ENCODE results near the gene RELN.

Gene RELN

DNA sequence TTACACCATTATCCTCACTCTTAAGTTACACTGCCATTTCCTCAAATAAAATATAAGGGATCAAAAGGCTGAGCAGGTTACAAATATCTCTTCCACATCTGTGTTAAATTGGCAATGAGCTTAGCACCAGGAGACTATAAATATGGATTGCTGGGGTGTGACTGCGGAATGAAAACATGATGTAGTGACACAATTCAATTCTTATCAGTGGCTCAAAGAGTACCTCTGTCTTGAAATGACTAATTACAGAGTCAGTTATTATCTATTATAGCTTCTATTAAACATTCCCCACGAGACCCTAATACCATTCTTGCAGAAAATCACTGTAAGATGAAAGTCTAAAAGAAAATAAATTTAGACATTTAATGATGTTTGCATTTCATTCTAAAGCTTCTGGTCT, 67.1 kb downstream of the RELN start:
- Histone ChIP-seq H4K12ac (ENCODE audit: low read depth, low read length) (no peak overlapping the region), H3K14ac (ENCODE audit: low read length) (no peak overlapping the region), H3K27me3 (ENCODE audit: insufficient read depth, low read length) (no peaks in the 10 kb centered on the region), H3K4me1 (ENCODE audit: control insufficient read depth in 1 of 2, insufficient read depth in 2 of 2, low read length in 2 of 2) (no peaks in the 10 kb centered on the region), H4K91ac (ENCODE audit: low read depth, low read length) (no peak overlapping the region), H4K8ac (ENCODE audit: low read depth, low read length) (no peak overlapping the region), H3K27ac (ENCODE audit: low read depth, low read length) (no peak overlapping the region), H3K79me2 (ENCODE audit: control insufficient read depth, insufficient read depth, low read length, poor library complexity) (no peaks in the 10 kb centered on the region), H3K4me3 (ENCODE audit: low read depth, low read length) (no peak overlapping the region), H2AFZ (ENCODE audit: insufficient read depth, low read length, poor library complexity) (no peak overlapping the region), H3K4ac (ENCODE audit: low read depth, low read length) (no peak overlapping the region), H2BK120ac (ENCODE audit: insufficient read depth, low read length, poor library complexity) (no peak overlapping the region), H3K9me3 (ENCODE audit: insufficient read depth, low read depth, low read length) (no peaks in the 10 kb centered on the region), H3K23ac (ENCODE audit: low read length) (no peak overlapping the region), H2BK12ac (ENCODE audit: low read length) (no peak overlapping the region), H3K18ac (ENCODE audit: low read length) (no peak overlapping the region), H2BK5ac (ENCODE audit: low read depth, low read length, poor library complexity) (no peak overlapping the region), H3K9ac (ENCODE audit: low read length) (no peak overlapping the region), H2AK5ac (ENCODE audit: low read length) (no peak overlapping the region), H3K4me2 (ENCODE audit: low read length) (no peak overlapping the region), H3K79me1 (ENCODE audit: low read length) (no peaks in the 10 kb centered on the region), H3K36me3 (ENCODE audit: control insufficient read depth in 1 of 2, insufficient read depth in 2 of 2, low read length in 2 of 2) (no peaks in the 10 kb centered on the region)
- no peak for DNase-seq
- no CpG with 5 or more reads among the region's 2 CpGs for WGBS (ENCODE audit: extremely low coverage, insufficient coverage, insufficient read length)

DNA sequence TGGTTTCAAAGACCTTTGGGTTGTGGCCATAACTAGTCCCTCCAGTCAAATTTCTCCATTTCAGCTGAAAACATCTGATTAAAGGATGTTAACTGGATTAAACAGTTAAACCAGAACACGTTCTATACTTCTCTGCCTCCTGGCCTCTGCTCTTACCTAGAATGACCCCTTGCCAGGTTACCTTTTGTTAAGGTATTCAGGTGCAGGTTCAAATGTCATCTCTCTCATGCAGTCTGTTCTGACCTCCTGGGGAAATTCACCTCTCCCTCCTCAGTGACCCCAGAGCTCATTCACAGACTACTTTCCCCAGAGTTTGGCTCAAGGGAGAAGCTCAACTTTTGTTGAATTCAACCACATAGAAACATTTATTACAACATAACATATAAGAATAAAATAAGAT, 67.8 kb downstream of the RELN start:
- no peak for DNase-seq
- Histone ChIP-seq H3K9me3 (ENCODE audit: insufficient read depth, low read depth, low read length) (no peaks in the 10 kb centered on the region), H3K4ac (ENCODE audit: low read depth, low read length) (no peak overlapping the region), H2BK120ac (ENCODE audit: insufficient read depth, low read length, poor library complexity) (no peak overlapping the region), H4K8ac (ENCODE audit: low read depth, low read length) (no peak overlapping the region), H3K36me3 (ENCODE audit: control insufficient read depth in 1 of 2, insufficient read depth in 2 of 2, low read length in 2 of 2) (no peaks in the 10 kb centered on the region), H3K79me2 (ENCODE audit: control insufficient read depth, insufficient read depth, low read length, poor library complexity) (no peaks in the 10 kb centered on the region), H3K4me1 (ENCODE audit: control insufficient read depth in 1 of 2, insufficient read depth in 2 of 2, low read length in 2 of 2) (no peaks in the 10 kb centered on the region), H3K23ac (ENCODE audit: low read length) (no peak overlapping the region), H2AK5ac (ENCODE audit: low read length) (no peak overlapping the region), H3K79me1 (ENCODE audit: low read length) (no peaks in the 10 kb centered on the region), H4K91ac (ENCODE audit: low read depth, low read length) (no peak overlapping the region), H3K18ac (ENCODE audit: low read length) (no peak overlapping the region), H3K14ac (ENCODE audit: low read length) (no peak overlapping the region), H3K4me3 (ENCODE audit: low read depth, low read length) (no peak overlapping the region), H3K27ac (ENCODE audit: low read depth, low read length) (no peak overlapping the region), H2BK5ac (ENCODE audit: low read depth, low read length, poor library complexity) (no peak overlapping the region), H3K9ac (ENCODE audit: low read length) (no peak overlapping the region), H2AFZ (ENCODE audit: insufficient read depth, low read length, poor library complexity) (no peak overlapping the region), H3K27me3 (ENCODE audit: insufficient read depth, low read length) (no peaks in the 10 kb centered on the region), H3K4me2 (ENCODE audit: low read length) (no peak overlapping the region), H4K12ac (ENCODE audit: low read depth, low read length) (no peak overlapping the region), H2BK12ac (ENCODE audit: low read length) (no peak overlapping the region)
- no CpG with 5 or more reads among the region's 1 CpG for WGBS (ENCODE audit: extremely low coverage, insufficient coverage, insufficient read length)

DNA sequence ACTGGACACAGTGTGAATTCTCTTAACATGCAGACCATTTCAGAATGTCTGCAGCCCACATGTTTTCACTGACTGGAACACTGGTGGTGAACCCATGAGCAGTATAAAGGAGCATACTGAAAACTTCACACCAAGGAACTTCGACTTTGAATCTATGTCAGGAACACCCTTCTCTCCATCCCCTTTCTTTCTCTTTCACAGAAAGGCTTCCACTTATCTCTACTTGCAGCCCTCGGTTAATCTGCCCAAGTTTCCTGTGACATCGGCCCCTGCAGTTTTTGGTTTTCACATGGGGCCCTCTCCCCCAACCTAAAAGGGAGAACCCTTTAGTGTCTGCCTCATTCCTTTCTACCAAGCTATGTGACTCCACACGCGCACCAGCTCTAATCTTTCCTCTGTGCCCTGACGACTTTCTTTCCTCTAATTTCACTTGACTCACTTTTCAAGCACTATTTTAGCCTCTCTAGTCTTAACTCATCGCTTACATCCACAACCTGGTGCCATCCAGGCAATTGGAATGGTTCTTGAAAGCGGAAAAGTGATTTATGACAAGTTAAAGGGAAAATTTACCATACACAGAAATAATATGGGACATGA, 70.1 kb downstream of the RELN start:
- H3K36me3 ChIP-seq (ENCODE audit: control insufficient read depth in 1 of 2, insufficient read depth in 2 of 2, low read length in 2 of 2) = no peaks in the 10 kb centered on the region
- no peak overlapping the region for H2BK120ac ChIP-seq (ENCODE audit: insufficient read depth, low read length, poor library complexity)
- no peaks in the 10 kb centered on the region for H3K79me1 ChIP-seq (ENCODE audit: low read length)
- no peak overlapping the region for H3K14ac ChIP-seq (ENCODE audit: low read length)
- no peak overlapping the region for H3K18ac ChIP-seq (ENCODE audit: low read length)
- H3K23ac ChIP-seq (ENCODE audit: low read length) = no peak overlapping the region
- H4K12ac ChIP-seq (ENCODE audit: low read depth, low read length) = no peak overlapping the region
- no peak overlapping the region for H2BK12ac ChIP-seq (ENCODE audit: low read length)
- no peak overlapping the region for H3K4me2 ChIP-seq (ENCODE audit: low read length)
- DNase-seq = no peak
- H3K4ac ChIP-seq (ENCODE audit: low read depth, low read length) = no peak overlapping the region
- no peaks in the 10 kb centered on the region for H3K27me3 ChIP-seq (ENCODE audit: insufficient read depth, low read length)
- no peak overlapping the region for H2BK5ac ChIP-seq (ENCODE audit: low read depth, low read length, poor library complexity)
- H4K91ac ChIP-seq (ENCODE audit: low read depth, low read length) = no peak overlapping the region
- no peak overlapping the region for H3K9ac ChIP-seq (ENCODE audit: low read length)
- H3K27ac ChIP-seq (ENCODE audit: low read depth, low read length) = no peak overlapping the region
- no peak overlapping the region for H2AK5ac ChIP-seq (ENCODE audit: low read length)
- H3K79me2 ChIP-seq (ENCODE audit: control insufficient read depth, insufficient read depth, low read length, poor library complexity) = no peaks in the 10 kb centered on the region
- no peaks in the 10 kb centered on the region for H3K9me3 ChIP-seq (ENCODE audit: insufficient read depth, low read depth, low read length)
- WGBS (ENCODE audit: extremely low coverage, insufficient coverage, insufficient read length) = no CpG with 5 or more reads among the region's 8 CpGs
- no peaks in the 10 kb centered on the region for H3K4me1 ChIP-seq (ENCODE audit: control insufficient read depth in 1 of 2, insufficient read depth in 2 of 2, low read length in 2 of 2)
- H3K4me3 ChIP-seq (ENCODE audit: low read depth, low read length) = no peak overlapping the region
- H4K8ac ChIP-seq (ENCODE audit: low read depth, low read length) = no peak overlapping the region
- no peak overlapping the region for H2AFZ ChIP-seq (ENCODE audit: insufficient read depth, low read length, poor library complexity)

DNA sequence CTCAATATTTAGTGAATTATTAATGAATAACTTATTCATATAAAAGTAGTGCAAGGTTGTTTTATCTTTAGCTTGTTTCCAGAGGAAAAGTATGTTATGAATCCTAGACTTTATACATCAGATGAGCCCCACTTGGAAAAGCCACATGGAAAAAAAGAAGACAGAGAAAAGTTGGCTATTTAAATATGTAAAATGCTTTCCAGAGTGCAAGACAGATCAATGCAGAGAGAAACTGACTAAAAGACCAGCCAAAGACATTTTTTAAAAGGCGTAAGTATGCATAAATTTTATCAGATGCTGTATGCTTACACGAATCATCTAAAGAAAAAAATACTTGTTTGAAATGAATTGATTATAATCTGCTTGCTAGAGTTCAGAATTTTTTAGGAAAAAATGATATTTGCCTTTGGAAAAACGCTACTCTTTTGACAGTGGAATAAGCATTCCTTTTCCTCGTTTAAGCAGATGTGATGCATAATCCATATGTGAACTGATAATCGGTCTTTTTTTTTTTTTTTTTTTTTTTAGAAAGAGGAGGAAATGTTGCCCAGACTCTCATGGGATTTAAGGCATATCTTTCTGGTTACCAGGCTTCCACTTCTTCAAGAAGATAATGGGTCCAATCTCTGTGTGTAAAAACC, 70.7 kb downstream of the RELN start:
- no peak for DNase-seq
- H4K91ac ChIP-seq (ENCODE audit: low read depth, low read length) = no peak overlapping the region
- WGBS (ENCODE audit: extremely low coverage, insufficient coverage, insufficient read length) = no CpG with 5 or more reads among the region's 5 CpGs
- H2AFZ ChIP-seq (ENCODE audit: insufficient read depth, low read length, poor library complexity) = no peak overlapping the region
- no peak overlapping the region for H3K4me2 ChIP-seq (ENCODE audit: low read length)
- no peak overlapping the region for H3K27ac ChIP-seq (ENCODE audit: low read depth, low read length)
- H4K12ac ChIP-seq (ENCODE audit: low read depth, low read length) = no peak overlapping the region
- H2BK5ac ChIP-seq (ENCODE audit: low read depth, low read length, poor library complexity) = no peak overlapping the region
- H2BK120ac ChIP-seq (ENCODE audit: insufficient read depth, low read length, poor library complexity) = no peak overlapping the region
- no peak overlapping the region for H3K18ac ChIP-seq (ENCODE audit: low read length)
- no peaks in the 10 kb centered on the region for H3K9me3 ChIP-seq (ENCODE audit: insufficient read depth, low read depth, low read length)
- H4K8ac ChIP-seq (ENCODE audit: low read depth, low read length) = no peak overlapping the region
- no peak overlapping the region for H3K9ac ChIP-seq (ENCODE audit: low read length)
- H3K79me1 ChIP-seq (ENCODE audit: low read length) = no peaks in the 10 kb centered on the region
- no peaks in the 10 kb centered on the region for H3K36me3 ChIP-seq (ENCODE audit: control insufficient read depth in 1 of 2, insufficient read depth in 2 of 2, low read length in 2 of 2)
- H2AK5ac ChIP-seq (ENCODE audit: low read length) = no peak overlapping the region
- H3K4me1 ChIP-seq (ENCODE audit: control insufficient read depth in 1 of 2, insufficient read depth in 2 of 2, low read length in 2 of 2) = no peaks in the 10 kb centered on the region
- no peak overlapping the region for H2BK12ac ChIP-seq (ENCODE audit: low read length)
- H3K27me3 ChIP-seq (ENCODE audit: insufficient read depth, low read length) = no peaks in the 10 kb centered on the region
- H3K23ac ChIP-seq (ENCODE audit: low read length) = no peak overlapping the region
- no peak overlapping the region for H3K14ac ChIP-seq (ENCODE audit: low read length)
- H3K4me3 ChIP-seq (ENCODE audit: low read depth, low read length) = no peak overlapping the region
- H3K4ac ChIP-seq (ENCODE audit: low read depth, low read length) = no peak overlapping the region
- H3K79me2 ChIP-seq (ENCODE audit: control insufficient read depth, insufficient read depth, low read length, poor library complexity) = no peaks in the 10 kb centered on the region
